Measurements from ENCODE around the gene TRABD2A. TPM values are rescaled to one million over a fixed set of nuclear protein-coding genes. Genes with fewer than 3 reads are reported as not detected.
"Not testable (repeated sequence)": the region's sequence is repeated elsewhere in the genome, so short reads cannot be mapped to it uniquely, and the experiment has no call there.

The TRABD2A gene
- total and polyA plus RNA-seq, 8 donors = 0.29 to 109 (median 0.58) TPM; not detected in 1

DNA sequence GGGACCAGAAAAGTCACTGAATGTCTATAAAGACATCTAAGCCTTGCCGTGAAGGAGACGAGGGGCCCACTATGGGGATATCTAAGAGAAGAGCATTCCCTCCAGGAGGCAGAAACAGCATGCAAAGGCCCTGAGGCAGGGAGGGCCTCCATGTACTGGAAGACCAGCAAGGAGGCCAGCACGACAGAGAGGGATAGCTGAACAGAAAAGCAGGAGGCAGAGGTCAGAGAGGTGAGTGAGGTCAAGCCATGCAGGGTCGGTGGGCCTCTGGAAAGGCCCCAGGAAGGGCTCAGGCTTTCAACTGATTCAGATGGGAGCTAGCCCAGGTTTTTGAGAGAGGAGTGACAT, 5.7 kb downstream of the TRABD2A start:
- Histone ChIP-seq H3K4me3 (no peak overlapping the region), H3K27ac (no peak overlapping the region), H3K27me3 (peaks cover 0 to 23% (median 6%) of the 10 kb centered on the region in 3 donors), H3K9me3 (no peaks in the 10 kb centered on the region), H3K4me1 (peaks cover 5 to 10% (median 9%) of the 10 kb centered on the region in 4 donors), H3K36me3 (no peaks in the 10 kb centered on the region)
- TF ChIP-seq EP300 (IDR thresholded peaks at IDR 0.05) (no peak), POLR2A (IDR thresholded peaks at IDR 0.05) (no peak)
- 64 to 77% (median 75%) methylated on average over 4 of the region's 4 CpGs for WGBS, 5 donors
- no peak for DNase-seq
- intact Hi-C loops (cut with DNase I; ENCODE audit: low total_unique reads) = loop anchor here (10.0 kb wide), 1 partner anchor 380 kb away; no protein-coding TSS in a partner anchor

DNA sequence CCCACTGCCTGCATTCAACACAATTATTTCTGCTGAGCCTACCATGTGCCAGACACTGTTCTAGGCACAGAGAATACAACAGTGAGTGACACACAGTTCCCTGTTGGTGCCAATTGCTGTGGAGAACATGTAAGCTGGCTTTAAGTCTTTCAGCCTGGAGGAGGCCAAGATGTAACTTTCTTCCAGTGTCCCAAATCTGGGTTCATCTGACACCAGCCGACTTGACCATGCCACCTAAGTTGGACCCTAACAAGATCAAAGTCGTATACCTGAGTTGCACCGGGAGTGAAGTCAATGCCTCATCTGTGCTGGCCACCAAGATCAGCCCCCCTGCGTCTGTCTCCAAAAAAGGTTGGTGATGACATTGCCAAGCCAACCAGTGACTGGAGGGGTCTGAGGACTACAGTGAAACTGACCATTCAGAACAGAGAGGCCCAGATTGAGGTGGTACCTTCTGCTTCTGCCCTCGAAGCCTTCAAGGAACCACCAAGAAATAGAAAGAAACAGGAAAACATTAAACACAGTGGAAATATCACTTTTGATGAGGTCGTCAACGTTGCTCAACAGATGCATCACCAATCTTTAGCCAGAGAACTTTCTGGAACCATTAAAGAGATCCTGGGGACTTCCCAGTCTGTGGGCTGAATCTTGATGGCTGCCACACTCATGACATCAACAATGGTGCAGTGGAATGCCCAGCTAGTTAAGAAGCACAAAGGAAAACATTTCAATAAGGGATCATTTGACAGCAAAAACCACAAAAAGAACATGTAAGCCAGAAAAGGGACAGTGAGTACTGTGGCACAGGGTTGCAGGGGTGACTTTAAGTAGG, 6.3 kb downstream of the TRABD2A start:
- no peaks in the 10 kb centered on the region for H3K9me3 ChIP-seq
- peaks cover 0 to 17% (median 0%) of the 10 kb centered on the region in 3 donors for H3K27me3 ChIP-seq
- DNase-seq = no peak
- TF ChIP-seq, protein P1, sequence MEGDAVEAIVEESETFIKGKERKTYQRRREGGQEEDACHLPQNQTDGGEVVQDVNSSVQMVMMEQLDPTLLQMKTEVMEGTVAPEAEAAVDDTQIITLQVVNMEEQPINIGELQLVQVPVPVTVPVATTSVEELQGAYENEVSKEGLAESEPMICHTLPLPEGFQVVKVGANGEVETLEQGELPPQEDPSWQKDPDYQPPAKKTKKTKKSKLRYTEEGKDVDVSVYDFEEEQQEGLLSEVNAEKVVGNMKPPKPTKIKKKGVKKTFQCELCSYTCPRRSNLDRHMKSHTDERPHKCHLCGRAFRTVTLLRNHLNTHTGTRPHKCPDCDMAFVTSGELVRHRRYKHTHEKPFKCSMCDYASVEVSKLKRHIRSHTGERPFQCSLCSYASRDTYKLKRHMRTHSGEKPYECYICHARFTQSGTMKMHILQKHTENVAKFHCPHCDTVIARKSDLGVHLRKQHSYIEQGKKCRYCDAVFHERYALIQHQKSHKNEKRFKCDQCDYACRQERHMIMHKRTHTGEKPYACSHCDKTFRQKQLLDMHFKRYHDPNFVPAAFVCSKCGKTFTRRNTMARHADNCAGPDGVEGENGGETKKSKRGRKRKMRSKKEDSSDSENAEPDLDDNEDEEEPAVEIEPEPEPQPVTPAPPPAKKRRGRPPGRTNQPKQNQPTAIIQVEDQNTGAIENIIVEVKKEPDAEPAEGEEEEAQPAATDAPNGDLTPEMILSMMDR (IDR thresholded peaks at IDR 0.05) = no peak
- TF ChIP-seq POLR2A (IDR thresholded peaks at IDR 0.05) (no peak), EP300 (IDR thresholded peaks at IDR 0.05) (no peak), POLR2AphosphoS5 (IDR thresholded peaks at IDR 0.05) (no peak)
- peaks cover 0 to 4% (median 3%) of the 10 kb centered on the region in 4 donors for H3K4me1 ChIP-seq
- no peaks in the 10 kb centered on the region for H3K36me3 ChIP-seq
- no peak overlapping the region for H3K4me3 ChIP-seq
- H3K27ac ChIP-seq = no peak overlapping the region
- WGBS, 5 donors = 80 to 97% (median 88%) methylated on average over 7 of the region's 7 CpGs
- intact Hi-C loops (cut with DNase I; ENCODE audit: low total_unique reads) = loop anchor here (10.0 kb wide), 1 partner anchor 380 kb away; no protein-coding TSS in a partner anchor

DNA sequence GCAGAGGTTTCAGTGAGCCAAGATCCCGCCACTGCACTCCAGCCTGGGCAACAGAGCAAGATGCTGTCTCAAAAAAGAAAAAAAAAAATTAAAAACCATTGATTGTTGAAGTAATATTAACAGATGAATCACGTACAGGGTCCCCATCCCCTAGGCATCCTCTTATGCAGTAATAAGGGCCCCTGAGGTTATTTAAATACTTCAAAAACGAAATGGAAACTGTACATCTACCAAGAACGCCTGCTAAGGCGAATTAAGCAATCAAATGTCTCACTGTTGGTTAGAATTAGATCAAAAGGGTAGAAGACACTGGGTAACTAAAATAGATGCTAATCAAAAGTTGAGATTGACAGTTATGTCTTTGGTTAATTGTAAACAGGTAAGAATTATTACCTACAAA, 7.5 kb downstream of the TRABD2A start:
- H3K9me3 ChIP-seq = no peaks in the 10 kb centered on the region
- no peaks in the 10 kb centered on the region for H3K4me1 ChIP-seq
- no peak overlapping the region for H3K27ac ChIP-seq
- TF ChIP-seq, protein P1 (IDR thresholded peaks at IDR 0.05) = no peak
- TF ChIP-seq EP300 (IDR thresholded peaks at IDR 0.05) (no peak), POLR2A (IDR thresholded peaks at IDR 0.05) (no peak), POLR2AphosphoS5 (IDR thresholded peaks at IDR 0.05) (no peak)
- no peak for DNase-seq
- no peaks in the 10 kb centered on the region for H3K36me3 ChIP-seq
- intact Hi-C loops (cut with DNase I; ENCODE audit: low total_unique reads) = loop anchor here (10.0 kb wide), 1 partner anchor 379 kb away; no protein-coding TSS in a partner anchor
- H3K27me3 ChIP-seq = peaks cover 0 to 4% (median 0%) of the 10 kb centered on the region in 3 donors
- 86 to 93% (median 89%) methylated on average over 5 of the region's 5 CpGs for WGBS, 5 donors
- H3K4me3 ChIP-seq = no peak overlapping the region

DNA sequence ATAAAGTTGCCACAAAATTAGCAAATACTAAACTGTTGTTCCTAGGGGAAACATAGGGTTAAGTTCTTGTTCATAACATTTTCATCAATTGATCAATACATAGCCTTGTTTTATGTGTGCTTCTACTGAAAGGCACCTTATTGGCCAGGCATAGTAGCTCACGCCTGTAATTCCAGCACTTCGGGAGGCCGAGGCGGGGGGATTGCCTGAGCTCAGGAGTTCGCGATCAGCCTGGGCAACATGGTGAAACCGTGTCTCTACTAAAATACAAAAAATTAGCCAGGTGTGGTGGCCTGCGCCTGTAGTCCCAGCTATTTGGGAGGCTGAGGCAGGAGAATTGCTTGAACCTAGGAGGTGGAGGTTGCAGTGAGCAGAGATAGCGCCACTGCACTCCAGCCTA, 8.2 kb downstream of the TRABD2A start:
- not testable (repeated sequence) for H3K9me3 ChIP-seq, H3K36me3 ChIP-seq, H3K4me3 ChIP-seq, H3K4me1 ChIP-seq, H3K27me3 ChIP-seq, H3K27ac ChIP-seq, DNase-seq
- 89 to 96% (median 94%) methylated on average over 9 of the region's 9 CpGs for WGBS, 5 donors
- intact Hi-C loops (cut with DNase I; ENCODE audit: low total_unique reads) = loop anchor here (10.0 kb wide), 1 partner anchor 378 kb away; no protein-coding TSS in a partner anchor

DNA sequence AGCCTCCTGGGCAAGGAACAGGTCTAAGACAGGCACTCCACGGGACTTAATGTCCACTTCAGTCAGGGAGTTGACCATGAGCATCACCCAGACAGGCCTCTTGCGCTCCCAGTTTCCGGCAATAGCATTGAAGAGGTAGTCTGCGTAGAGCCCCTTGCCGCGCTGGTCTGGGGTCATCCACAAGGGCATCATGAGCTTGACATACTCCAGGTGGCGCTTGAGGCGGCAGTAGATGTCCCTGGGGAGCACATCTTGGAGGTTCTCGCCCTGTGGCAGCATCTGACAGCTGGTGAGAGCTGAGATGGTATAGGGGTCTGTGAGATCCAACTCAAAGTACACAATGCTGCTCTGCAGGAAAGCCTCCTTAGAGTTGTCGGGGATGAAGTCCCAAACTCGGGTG, 10.6 kb downstream of the TRABD2A start:
- Histone ChIP-seq H3K4me1 (no peaks in the 10 kb centered on the region), H3K36me3 (no peaks in the 10 kb centered on the region), H3K4me3 (no peak overlapping the region), H3K27ac (no peak overlapping the region), H3K9me3 (no peaks in the 10 kb centered on the region), H3K27me3 (no peaks in the 10 kb centered on the region)
- DNase-seq = no peak
- intact Hi-C loops (cut with DNase I; ENCODE audit: low total_unique reads) = loop anchor here (10.0 kb wide), 1 partner anchor 376 kb away; no protein-coding TSS in a partner anchor
- 86 to 95% (median 92%) methylated on average over 11 of the region's 11 CpGs for WGBS, 5 donors
- TF ChIP-seq, protein P1 (IDR thresholded peaks at IDR 0.05) = no peak
- TF ChIP-seq POLR2A (IDR thresholded peaks at IDR 0.05) (no peak), EP300 (IDR thresholded peaks at IDR 0.05) (no peak), POLR2AphosphoS5 (IDR thresholded peaks at IDR 0.05) (no peak)

DNA sequence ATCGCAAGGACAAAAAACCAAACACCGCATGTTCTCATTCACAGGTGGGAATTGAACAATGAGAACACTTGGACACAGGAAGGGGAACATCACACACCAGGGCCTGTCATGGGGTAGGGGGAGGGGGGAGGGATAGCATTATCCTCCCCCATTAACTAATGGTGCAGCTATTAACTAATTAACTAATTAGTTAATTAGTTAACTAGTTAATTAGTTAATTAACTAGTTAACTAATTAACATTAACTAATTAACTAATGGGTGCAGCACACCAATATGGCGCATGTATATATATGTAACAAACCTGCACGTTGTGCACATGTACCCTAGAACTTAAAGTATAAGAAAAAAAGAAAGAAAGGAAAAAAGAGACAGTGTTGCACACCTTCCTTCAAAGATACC, 12.6 kb downstream of the TRABD2A start:
- intact Hi-C loops (cut with DNase I; ENCODE audit: low total_unique reads) = loop anchor here (10.0 kb wide), 1 partner anchor 214 kb away; no protein-coding TSS in a partner anchor
- H3K27me3 ChIP-seq, H3K36me3 ChIP-seq, H3K4me3 ChIP-seq, H3K4me1 ChIP-seq, DNase-seq, H3K9me3 ChIP-seq, H3K27ac ChIP-seq: not testable (repeated sequence)
- 92 to 98% (median 95%) methylated on average over 2 to 4 of the region's 4 CpGs for WGBS, 5 donors

Data from stomach (tissue), 9 donors.